Measurements from ENCODE around the gene FNIP2. TPM values are rescaled to one million over a fixed set of nuclear protein-coding genes. Genes with fewer than 3 reads are reported as not detected.
"Not testable (repeated sequence)": the region's sequence is repeated elsewhere in the genome, so short reads cannot be mapped to it uniquely, and the experiment has no call there.

Gene FNIP2
- total RNA-seq, 1 donor from 2014 or later, result 20.4 TPM

DNA sequence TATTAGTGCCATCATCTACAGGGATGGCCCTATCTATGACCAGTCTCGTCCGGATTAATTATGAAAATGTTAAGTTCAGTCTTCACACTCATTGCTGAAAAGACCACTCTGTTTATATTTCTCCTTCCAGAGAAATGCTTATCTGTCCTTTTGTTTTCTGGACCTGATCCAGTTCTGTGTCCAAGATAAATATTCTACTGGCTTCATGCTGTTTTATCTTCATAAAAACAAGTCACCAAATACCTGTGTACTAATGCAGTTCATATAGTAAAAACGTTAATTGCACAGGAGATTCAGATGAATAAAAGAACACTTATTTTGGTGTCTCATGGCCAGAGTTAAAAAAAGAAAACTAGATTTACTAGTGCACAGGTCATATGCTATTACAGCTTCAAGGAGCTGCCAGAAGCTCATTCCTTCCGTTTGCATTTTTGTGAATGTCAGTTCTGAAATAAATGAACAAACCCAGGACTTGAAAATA is 17.3 kb downstream of the FNIP2 start:
- H3K4me3 Mint-ChIP-seq, result no peak overlapping the region
- intact Hi-C loops (cut with micrococcal nuclease), result no loop called here
- no peak for DNase-seq (ENCODE audit: low spot score)
- no peaks in the 10 kb centered on the region for H3K36me3 Mint-ChIP-seq (ENCODE audit: low read depth)
- no peak overlapping the region for H3K27ac Mint-ChIP-seq
- H3K27me3 Mint-ChIP-seq (ENCODE audit: insufficient read depth), result peaks cover 4% of the 10 kb centered on the region
- H3K9me3 Mint-ChIP-seq, result no peaks in the 10 kb centered on the region
- H3K4me1 Mint-ChIP-seq (ENCODE audit: low read depth), result peaks cover 43% of the 10 kb centered on the region

- DNase-seq (ENCODE audit: low spot score), result no peak
- H3K4me3 Mint-ChIP-seq, result no peak overlapping the region
- no peaks in the 10 kb centered on the region for H3K9me3 Mint-ChIP-seq
- peaks cover 4% of the 10 kb centered on the region for H3K27me3 Mint-ChIP-seq (ENCODE audit: insufficient read depth)
- peaks cover 42% of the 10 kb centered on the region for H3K4me1 Mint-ChIP-seq (ENCODE audit: low read depth)
- H3K36me3 Mint-ChIP-seq (ENCODE audit: low read depth), result no peaks in the 10 kb centered on the region
- no peak overlapping the region for H3K27ac Mint-ChIP-seq
- intact Hi-C loops (cut with micrococcal nuclease), result no loop called here
These were observed 18.1 kb downstream of the FNIP2 start for GRCh38 chr4:158786955-158787354.

DNA sequence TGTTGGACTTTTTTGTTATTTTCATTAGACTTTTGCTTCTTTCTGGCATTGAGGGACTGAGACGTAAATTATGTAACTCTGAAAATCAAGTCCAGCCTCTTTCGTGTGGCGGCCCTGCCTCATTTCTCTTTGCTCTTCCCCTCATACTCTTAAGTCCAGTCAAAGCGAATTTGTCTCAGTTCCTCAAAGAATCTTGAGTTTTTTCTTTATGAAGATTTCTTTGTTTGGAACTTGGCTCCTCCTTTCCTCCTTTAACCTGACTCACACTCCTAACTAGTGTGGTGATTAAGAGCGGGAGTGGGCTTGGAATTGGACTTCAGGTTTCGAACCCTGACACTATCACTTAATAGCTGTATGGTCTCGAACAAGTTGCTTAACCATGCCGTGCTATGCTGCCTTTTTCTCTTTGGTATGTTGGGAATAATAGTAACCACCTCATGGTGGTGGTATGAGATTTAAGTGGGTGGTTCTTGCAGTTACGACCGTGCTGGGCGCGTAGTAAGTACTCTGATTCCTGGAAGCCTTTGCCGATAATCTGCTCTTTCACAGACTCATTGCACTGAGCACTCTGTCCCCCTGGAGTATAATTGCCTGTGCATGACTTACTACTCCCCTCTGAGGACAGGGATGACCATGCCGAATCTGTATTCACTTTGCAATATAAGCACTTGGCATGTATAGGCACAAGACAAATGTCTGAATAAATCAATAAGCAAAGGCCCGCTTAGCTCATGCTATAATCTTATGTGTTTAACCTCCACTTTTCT is 19.1 kb downstream of the FNIP2 start:
- DNase-seq (ENCODE audit: low spot score), result no peak
- peaks cover 33% of the 10 kb centered on the region for H3K4me1 Mint-ChIP-seq (ENCODE audit: low read depth)
- no peak overlapping the region for H3K4me3 Mint-ChIP-seq
- no peak overlapping the region for H3K27ac Mint-ChIP-seq
- H3K36me3 Mint-ChIP-seq (ENCODE audit: low read depth), result no peaks in the 10 kb centered on the region
- intact Hi-C loops (cut with micrococcal nuclease), result loop anchor here (2.0 kb wide), 1 partner anchor 17 kb away; no protein-coding TSS in a partner anchor
- H3K9me3 Mint-ChIP-seq, result no peaks in the 10 kb centered on the region
- peaks cover 4% of the 10 kb centered on the region for H3K27me3 Mint-ChIP-seq (ENCODE audit: insufficient read depth)

- H3K4me3 Mint-ChIP-seq, result no peak overlapping the region
- peaks cover 4% of the 10 kb centered on the region for H3K27me3 Mint-ChIP-seq (ENCODE audit: insufficient read depth)
- H3K36me3 Mint-ChIP-seq (ENCODE audit: low read depth), result no peaks in the 10 kb centered on the region
- H3K4me1 Mint-ChIP-seq (ENCODE audit: low read depth), result peaks cover 27% of the 10 kb centered on the region
- DNase-seq (ENCODE audit: low spot score), result no peak
- intact Hi-C loops (cut with micrococcal nuclease), result loop anchor here (2.0 kb wide), 1 partner anchor 16 kb away; no protein-coding TSS in a partner anchor
- no peak overlapping the region for H3K27ac Mint-ChIP-seq
- no peaks in the 10 kb centered on the region for H3K9me3 Mint-ChIP-seq
These were observed 19.7 kb downstream of the FNIP2 start for GRCh38 chr4:158788516-158788915.

GRCh38 chr4:158789853-158790252 is 21.0 kb downstream of the FNIP2 start:
- Mint-ChIP-seq H3K4me3 (no peak overlapping the region), H3K27ac (no peak overlapping the region), H3K4me1 (ENCODE audit: low read depth) (peaks cover 19% of the 10 kb centered on the region), H3K9me3 (no peaks in the 10 kb centered on the region), H3K27me3 (ENCODE audit: insufficient read depth) (peaks cover 4% of the 10 kb centered on the region), H3K36me3 (ENCODE audit: low read depth) (no peaks in the 10 kb centered on the region)
- intact Hi-C loops (cut with micrococcal nuclease), result loop anchor here (2.0 kb wide), 1 partner anchor 15 kb away; no protein-coding TSS in a partner anchor
- no peak for DNase-seq (ENCODE audit: low spot score)

GRCh38 chr4:158793021-158793420 is 24.2 kb downstream of the FNIP2 start:
- Mint-ChIP-seq H3K4me1 (ENCODE audit: low read depth) (peaks cover 7% of the 10 kb centered on the region), H3K4me3 (no peak overlapping the region), H3K27me3 (ENCODE audit: insufficient read depth) (no peaks in the 10 kb centered on the region), H3K9me3 (no peaks in the 10 kb centered on the region), H3K27ac (no peak overlapping the region), H3K36me3 (ENCODE audit: low read depth) (no peaks in the 10 kb centered on the region)
- DNase-seq (ENCODE audit: low spot score), result no peak
- intact Hi-C loops (cut with micrococcal nuclease), result no loop called here

DNA sequence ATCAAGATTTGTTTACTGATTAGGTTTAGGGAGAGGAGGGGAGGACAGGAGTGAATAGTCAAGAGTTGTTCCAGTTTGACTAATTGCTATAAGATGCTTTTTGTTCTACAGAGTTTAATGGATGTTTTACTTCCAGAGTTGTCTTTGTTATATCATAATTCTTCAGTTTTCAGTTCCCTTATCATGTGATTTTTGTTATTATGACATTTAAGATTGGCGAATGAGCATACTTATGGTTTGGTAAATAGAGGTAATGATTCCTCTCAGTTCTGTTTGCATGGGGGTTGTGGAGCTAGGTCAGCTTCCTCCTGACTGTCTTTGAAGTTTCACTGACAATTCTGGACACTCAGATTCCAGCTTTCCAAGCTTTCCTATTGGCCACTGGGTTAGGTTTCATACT is 24.6 kb downstream of the FNIP2 start:
- H3K36me3 Mint-ChIP-seq (ENCODE audit: low read depth); H3K27me3 Mint-ChIP-seq (ENCODE audit: insufficient read depth); H3K9me3 Mint-ChIP-seq; intact Hi-C loops (cut with micrococcal nuclease); H3K4me3 Mint-ChIP-seq; DNase-seq (ENCODE audit: low spot score); H3K27ac Mint-ChIP-seq; H3K4me1 Mint-ChIP-seq (ENCODE audit: low read depth): not testable (repeated sequence)

DNA sequence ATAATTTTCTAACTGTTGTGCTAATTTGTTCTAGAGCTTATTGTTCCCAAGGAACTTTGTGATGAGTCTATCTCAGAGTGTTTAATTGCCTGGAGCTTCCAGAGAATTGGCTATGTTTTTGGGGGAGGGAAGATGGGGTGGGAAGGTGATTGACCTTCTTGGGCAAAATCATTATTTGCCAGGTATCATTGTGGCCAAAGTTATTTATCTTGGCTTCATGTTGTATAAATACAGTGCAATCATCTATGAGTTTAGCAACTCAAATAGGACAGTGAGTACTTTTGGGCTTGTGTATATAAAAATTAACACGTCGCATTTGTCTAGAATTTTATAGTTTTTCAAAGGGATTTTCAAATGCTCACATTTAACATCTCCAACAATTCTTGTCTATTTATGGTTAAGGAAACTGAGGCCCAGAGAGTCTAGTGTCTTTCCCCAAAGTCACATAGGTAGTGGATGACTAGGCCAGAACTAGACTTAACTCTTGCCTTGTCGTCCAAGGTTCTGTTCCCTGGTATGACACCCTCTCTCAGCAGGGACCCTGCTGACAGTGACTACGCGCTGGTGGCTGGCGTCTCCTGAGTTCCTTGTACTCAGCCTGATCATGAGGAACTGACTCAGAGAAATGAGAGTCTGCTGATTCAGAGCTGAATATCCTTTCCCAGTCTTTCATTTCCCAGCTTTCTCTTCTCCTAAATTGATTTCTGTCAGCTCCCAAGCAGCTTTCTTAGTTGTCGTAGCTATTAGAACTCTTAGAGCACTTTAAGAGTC is 27.7 kb downstream of the FNIP2 start:
- Mint-ChIP-seq H3K4me1 (ENCODE audit: low read depth) (no peaks in the 10 kb centered on the region), H3K4me3 (no peak overlapping the region), H3K36me3 (ENCODE audit: low read depth) (no peaks in the 10 kb centered on the region), H3K27ac (no peak overlapping the region), H3K27me3 (ENCODE audit: insufficient read depth) (no peaks in the 10 kb centered on the region), H3K9me3 (no peaks in the 10 kb centered on the region)
- no peak for DNase-seq (ENCODE audit: low spot score)
- intact Hi-C loops (cut with micrococcal nuclease), result no loop called here

- DNase-seq (ENCODE audit: low spot score), result no peak
- no peaks in the 10 kb centered on the region for H3K9me3 Mint-ChIP-seq
- intact Hi-C loops (cut with micrococcal nuclease), result no loop called here
- H3K36me3 Mint-ChIP-seq (ENCODE audit: low read depth), result no peaks in the 10 kb centered on the region
- H3K4me3 Mint-ChIP-seq, result no peak overlapping the region
- H3K4me1 Mint-ChIP-seq (ENCODE audit: low read depth), result peaks cover 6% of the 10 kb centered on the region
- H3K27me3 Mint-ChIP-seq (ENCODE audit: insufficient read depth), result no peaks in the 10 kb centered on the region
- H3K27ac Mint-ChIP-seq, result no peak overlapping the region
These were observed 29.2 kb downstream of the FNIP2 start for GRCh38 chr4:158798062-158798461.

- Mint-ChIP-seq H3K9me3 (no peaks in the 10 kb centered on the region), H3K4me1 (ENCODE audit: low read depth) (peaks cover 12% of the 10 kb centered on the region), H3K27ac (no peak overlapping the region), H3K36me3 (ENCODE audit: low read depth) (no peaks in the 10 kb centered on the region), H3K27me3 (ENCODE audit: insufficient read depth) (no peaks in the 10 kb centered on the region), H3K4me3 (no peak overlapping the region)
- DNase-seq (ENCODE audit: low spot score), result no peak
- intact Hi-C loops (cut with micrococcal nuclease), result no loop called here
These were observed 30.4 kb downstream of the FNIP2 start for GRCh38 chr4:158799013-158799770.

- no peaks in the 10 kb centered on the region for H3K9me3 Mint-ChIP-seq
- peaks cover 17% of the 10 kb centered on the region for H3K4me1 Mint-ChIP-seq (ENCODE audit: low read depth)
- no peaks in the 10 kb centered on the region for H3K36me3 Mint-ChIP-seq (ENCODE audit: low read depth)
- H3K27me3 Mint-ChIP-seq (ENCODE audit: insufficient read depth), result no peaks in the 10 kb centered on the region
- intact Hi-C loops (cut with micrococcal nuclease), result no loop called here
- H3K27ac Mint-ChIP-seq, result no peak overlapping the region
- H3K4me3 Mint-ChIP-seq, result no peak overlapping the region
- no peak for DNase-seq (ENCODE audit: low spot score)
These were observed 31.0 kb downstream of the FNIP2 start for GRCh38 chr4:158799856-158800255.

- Mint-ChIP-seq H3K27me3 (ENCODE audit: insufficient read depth) (no peaks in the 10 kb centered on the region), H3K4me1 (ENCODE audit: low read depth) (peaks cover 17% of the 10 kb centered on the region), H3K4me3 (no peak overlapping the region), H3K36me3 (ENCODE audit: low read depth) (no peaks in the 10 kb centered on the region), H3K9me3 (no peaks in the 10 kb centered on the region), H3K27ac (no peak overlapping the region)
- intact Hi-C loops (cut with micrococcal nuclease), result no loop called here
- no peak for DNase-seq (ENCODE audit: low spot score)
These were observed 32.2 kb downstream of the FNIP2 start for GRCh38 chr4:158801066-158801465.

- DNase-seq (ENCODE audit: low spot score), result no peak
- Mint-ChIP-seq H3K36me3 (ENCODE audit: low read depth) (no peaks in the 10 kb centered on the region), H3K4me1 (ENCODE audit: low read depth) (peaks cover 17% of the 10 kb centered on the region), H3K9me3 (no peaks in the 10 kb centered on the region), H3K27ac (no peak overlapping the region), H3K27me3 (ENCODE audit: insufficient read depth) (no peaks in the 10 kb centered on the region), H3K4me3 (no peak overlapping the region)
- intact Hi-C loops (cut with micrococcal nuclease), result no loop called here
These were observed 32.9 kb downstream of the FNIP2 start for GRCh38 chr4:158801677-158802076.

All from activated T-helper 1 cell treated with anti-CD3 and anti-CD28 coated beads, Interleukin-12 subunit alpha, Interleukin-12 subunit beta, Interleukin-2, Interleukin-4 antibody, amounts not matched to agents 30 ng/mL and 10 ng/mL and 1 ng/mL, durations not matched to agents 14 hours and 24 hours and 36 hours (primary cell).